ENCODE results near the gene KDM4D.

The KDM4D gene

DNA sequence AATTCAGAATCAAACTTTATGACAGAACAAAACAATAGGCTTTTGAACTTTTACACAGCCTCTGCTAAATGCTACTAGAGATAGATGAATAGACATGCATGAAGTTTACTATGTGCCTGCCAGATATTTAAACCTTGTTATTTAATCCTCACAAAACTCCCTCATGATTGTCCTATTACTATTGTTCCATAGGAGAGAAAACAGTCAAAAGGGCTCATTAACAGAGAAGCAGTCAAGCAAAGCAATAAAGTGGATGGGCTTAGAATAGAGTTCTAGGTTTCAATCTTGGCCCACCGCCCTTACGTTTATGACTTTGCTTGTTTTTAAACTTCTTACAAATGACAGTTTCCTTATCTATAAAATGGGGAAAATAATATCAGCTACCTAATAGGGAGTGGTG lies 13.0 kb upstream of the KDM4D start:
- Histone ChIP-seq H3K27me3 (ENCODE audit: control insufficient read depth in 1 of 2, insufficient read depth in 2 of 2, low read length in 2 of 2) (no peaks in the 10 kb centered on the region), H3K4me1 (ENCODE audit: insufficient read depth, low read length) (no peaks in the 10 kb centered on the region), H3K9ac (ENCODE audit: low read length) (no peak overlapping the region), H3K4me3 (ENCODE audit: low read depth in 1 of 2, low read length in 2 of 2) (no peak overlapping the region), H3K27ac (ENCODE audit: low read depth, low read length) (no peak overlapping the region), H3K9me3 (ENCODE audit: low read length) (no peaks in the 10 kb centered on the region), H3K36me3 (ENCODE audit: insufficient read depth, low read length) (peaks cover 40% of the 10 kb centered on the region)

DNA sequence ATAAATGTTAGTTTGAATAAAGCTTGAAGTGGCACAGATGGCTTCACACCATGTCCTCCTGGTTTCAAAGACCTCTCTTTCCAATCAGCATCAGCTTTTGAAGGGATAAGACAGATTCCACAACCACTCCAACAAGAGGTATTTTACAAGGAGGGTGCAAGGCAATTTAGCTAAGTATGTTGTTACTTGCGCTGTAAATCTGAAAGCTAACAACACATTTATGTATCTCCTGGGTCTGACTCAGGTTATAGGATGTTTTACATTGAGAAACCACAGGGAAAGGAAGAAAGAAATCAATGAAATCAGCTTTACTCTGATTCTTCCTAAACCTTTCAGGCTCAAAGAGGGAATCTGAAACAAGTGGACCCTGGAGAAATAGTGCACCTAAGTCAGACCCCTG lies 12.3 kb upstream of the KDM4D start:
- Histone ChIP-seq H3K9ac (ENCODE audit: low read length) (no peak overlapping the region), H3K27ac (ENCODE audit: low read depth, low read length) (no peak overlapping the region), H3K4me1 (ENCODE audit: insufficient read depth, low read length) (no peaks in the 10 kb centered on the region), H3K27me3 (ENCODE audit: control insufficient read depth in 1 of 2, insufficient read depth in 2 of 2, low read length in 2 of 2) (no peaks in the 10 kb centered on the region), H3K9me3 (ENCODE audit: low read length) (no peaks in the 10 kb centered on the region), H3K36me3 (ENCODE audit: insufficient read depth, low read length) (peaks cover 48% of the 10 kb centered on the region), H3K4me3 (ENCODE audit: low read depth in 1 of 2, low read length in 2 of 2) (no peak overlapping the region)

DNA sequence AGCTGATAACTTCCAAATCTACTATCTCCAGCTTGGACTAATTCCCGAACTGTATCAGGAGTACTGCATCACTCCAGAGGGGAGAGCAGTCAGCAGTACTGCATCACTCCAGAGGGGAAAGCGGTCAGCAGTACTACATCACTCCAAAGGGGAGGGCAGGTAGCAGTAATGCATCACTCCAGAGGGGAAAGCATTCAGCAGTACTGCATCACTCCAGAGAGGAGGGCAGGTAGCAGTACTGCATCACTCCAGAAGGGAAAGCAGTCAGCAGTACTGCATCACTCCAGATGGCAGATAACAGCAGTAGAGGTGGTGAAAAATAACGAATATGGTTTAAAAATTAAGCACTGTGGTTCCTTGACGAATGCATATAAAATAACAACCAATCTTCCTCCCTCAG lies 8.6 kb upstream of the KDM4D start:
- peaks cover 74% of the 10 kb centered on the region for H3K36me3 ChIP-seq (ENCODE audit: insufficient read depth, low read length)
- H3K9me3 ChIP-seq (ENCODE audit: low read length): no peaks in the 10 kb centered on the region
- H3K27ac ChIP-seq (ENCODE audit: low read depth, low read length): no peak overlapping the region
- H3K4me1 ChIP-seq (ENCODE audit: insufficient read depth, low read length): no peaks in the 10 kb centered on the region
- no peak overlapping the region for H3K4me3 ChIP-seq (ENCODE audit: low read depth in 1 of 2, low read length in 2 of 2)
- no peaks in the 10 kb centered on the region for H3K27me3 ChIP-seq (ENCODE audit: control insufficient read depth in 1 of 2, insufficient read depth in 2 of 2, low read length in 2 of 2)
- H3K9ac ChIP-seq (ENCODE audit: low read length): no peak overlapping the region

DNA sequence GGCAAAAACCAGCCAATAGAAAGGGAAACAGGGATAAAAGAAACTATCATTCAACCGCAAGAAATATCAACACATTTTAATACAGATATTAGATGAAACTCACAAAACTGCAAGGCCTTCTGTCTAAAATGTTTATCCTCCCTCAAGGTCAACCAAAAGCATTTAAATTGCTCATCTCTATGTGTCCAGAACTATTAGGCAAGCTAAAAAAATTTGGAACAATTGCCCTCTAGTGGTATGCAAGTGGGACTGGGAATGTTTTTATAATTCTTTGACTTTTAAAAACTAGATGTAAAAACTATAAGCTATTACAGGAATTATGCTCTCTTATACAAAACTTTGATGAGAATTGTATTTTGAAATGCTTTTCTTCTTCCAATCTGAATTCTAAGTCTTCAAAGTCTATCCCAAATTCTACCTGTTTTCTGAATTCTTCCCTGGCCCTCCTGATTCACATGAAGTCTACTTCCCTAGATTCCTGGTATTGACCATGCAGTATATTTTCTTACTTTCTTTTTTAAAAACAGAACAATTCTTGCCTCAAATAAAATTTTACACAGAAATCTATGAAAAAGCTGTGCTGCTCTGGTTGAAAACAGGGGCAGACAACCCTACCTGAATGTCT lies 5.1 kb upstream of the KDM4D start:
- peaks cover 74% of the 10 kb centered on the region for H3K36me3 ChIP-seq (ENCODE audit: insufficient read depth, low read length)
- no peak overlapping the region for H3K9ac ChIP-seq (ENCODE audit: low read length)
- H3K27me3 ChIP-seq (ENCODE audit: control insufficient read depth in 1 of 2, insufficient read depth in 2 of 2, low read length in 2 of 2): no peaks in the 10 kb centered on the region
- H3K4me1 ChIP-seq (ENCODE audit: insufficient read depth, low read length): peaks cover 10% of the 10 kb centered on the region
- no peak overlapping the region for H3K4me3 ChIP-seq (ENCODE audit: low read depth in 1 of 2, low read length in 2 of 2)
- no peak overlapping the region for H3K27ac ChIP-seq (ENCODE audit: low read depth, low read length)
- no peaks in the 10 kb centered on the region for H3K9me3 ChIP-seq (ENCODE audit: low read length)

DNA sequence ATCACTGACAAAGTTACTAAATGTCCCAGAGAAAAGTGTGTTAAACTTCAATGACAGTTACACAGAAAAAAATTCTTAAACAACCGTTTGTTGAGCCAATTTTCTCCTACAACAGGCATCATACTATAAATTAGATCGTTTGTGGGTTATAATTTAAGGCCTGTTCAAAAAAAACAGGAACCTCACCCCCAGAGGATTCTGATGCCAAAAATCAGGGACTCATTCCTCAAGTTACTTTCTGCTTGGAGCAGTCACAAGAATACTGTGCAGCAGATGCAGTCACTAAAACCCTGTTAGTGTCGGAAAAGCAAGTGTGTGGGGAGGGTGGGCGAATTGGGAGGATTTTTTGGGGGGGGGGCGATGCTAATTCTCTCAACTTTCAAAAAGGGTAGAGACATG lies 810 bp upstream of the KDM4D start:
- H3K9ac ChIP-seq (ENCODE audit: low read length): peak overlapping the region; percentile 75
- H3K27ac ChIP-seq (ENCODE audit: low read depth, low read length): peak overlapping the region; percentile 83
- H3K4me3 ChIP-seq (ENCODE audit: low read depth in 1 of 2, low read length in 2 of 2): peak overlapping the region; percentile 81 to 93
- peaks cover 10% of the 10 kb centered on the region for H3K4me1 ChIP-seq (ENCODE audit: insufficient read depth, low read length)
- H3K36me3 ChIP-seq (ENCODE audit: insufficient read depth, low read length): peaks cover 43% of the 10 kb centered on the region
- H3K27me3 ChIP-seq (ENCODE audit: control insufficient read depth in 1 of 2, insufficient read depth in 2 of 2, low read length in 2 of 2): no peaks in the 10 kb centered on the region
- no peaks in the 10 kb centered on the region for H3K9me3 ChIP-seq (ENCODE audit: low read length)

DNA sequence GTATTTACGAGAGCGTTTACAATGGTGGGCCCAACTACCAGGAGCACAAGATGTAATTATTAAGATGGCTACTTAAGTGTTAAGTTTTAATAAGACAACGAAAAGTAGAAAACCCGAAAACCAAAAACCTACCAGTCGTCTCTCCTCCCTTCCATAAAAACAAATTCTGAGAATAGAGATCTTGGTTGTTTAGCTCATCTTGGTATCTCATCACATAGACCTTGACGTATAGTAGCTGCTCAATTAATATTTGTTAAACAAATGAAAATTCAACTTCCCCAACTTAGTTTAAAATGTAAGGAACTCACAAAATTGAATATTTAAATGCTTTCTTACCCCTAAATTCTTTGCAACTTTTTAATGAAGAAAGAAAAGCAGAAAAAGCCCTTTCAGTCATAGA lies 669 bp downstream of the KDM4D start:
- Histone ChIP-seq H3K9ac (ENCODE audit: low read length) (peak overlapping the region; percentile 75), H3K27ac (ENCODE audit: low read depth, low read length) (peak overlapping the region; percentile 83), H3K27me3 (ENCODE audit: control insufficient read depth in 1 of 2, insufficient read depth in 2 of 2, low read length in 2 of 2) (no peaks in the 10 kb centered on the region), H3K36me3 (ENCODE audit: insufficient read depth, low read length) (peaks cover 28% of the 10 kb centered on the region), H3K4me1 (ENCODE audit: insufficient read depth, low read length) (peaks cover 10% of the 10 kb centered on the region), H3K4me3 (ENCODE audit: low read depth in 1 of 2, low read length in 2 of 2) (peak overlapping the region; percentile 81 to 93), H3K9me3 (ENCODE audit: low read length) (no peaks in the 10 kb centered on the region)

DNA sequence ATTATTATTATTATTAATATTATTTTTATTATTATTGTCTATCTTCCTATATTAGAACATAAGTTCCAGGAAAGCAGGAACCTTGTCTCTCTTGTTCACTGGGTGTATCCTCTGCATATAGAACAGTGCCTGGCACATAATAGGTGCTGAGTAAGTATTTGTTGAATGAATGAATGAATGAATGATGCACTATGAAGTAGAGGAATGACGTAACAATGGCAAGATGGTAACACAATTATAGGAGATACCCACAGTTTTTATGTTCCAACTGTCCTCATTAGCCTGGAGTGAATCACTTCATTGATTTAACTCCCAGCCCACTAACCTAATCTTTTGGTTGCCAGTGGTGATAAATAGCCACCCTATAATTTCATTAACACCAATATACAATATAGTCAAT lies 2.1 kb downstream of the KDM4D start:
- Histone ChIP-seq H3K4me3 (ENCODE audit: low read depth in 1 of 2, low read length in 2 of 2) (no peak overlapping the region), H3K4me1 (ENCODE audit: insufficient read depth, low read length) (peaks cover 10% of the 10 kb centered on the region), H3K36me3 (ENCODE audit: insufficient read depth, low read length) (peaks cover 14% of the 10 kb centered on the region), H3K27me3 (ENCODE audit: control insufficient read depth in 1 of 2, insufficient read depth in 2 of 2, low read length in 2 of 2) (no peaks in the 10 kb centered on the region), H3K9ac (ENCODE audit: low read length) (no peak overlapping the region), H3K9me3 (ENCODE audit: low read length) (no peaks in the 10 kb centered on the region), H3K27ac (ENCODE audit: low read depth, low read length) (no peak overlapping the region)

DNA sequence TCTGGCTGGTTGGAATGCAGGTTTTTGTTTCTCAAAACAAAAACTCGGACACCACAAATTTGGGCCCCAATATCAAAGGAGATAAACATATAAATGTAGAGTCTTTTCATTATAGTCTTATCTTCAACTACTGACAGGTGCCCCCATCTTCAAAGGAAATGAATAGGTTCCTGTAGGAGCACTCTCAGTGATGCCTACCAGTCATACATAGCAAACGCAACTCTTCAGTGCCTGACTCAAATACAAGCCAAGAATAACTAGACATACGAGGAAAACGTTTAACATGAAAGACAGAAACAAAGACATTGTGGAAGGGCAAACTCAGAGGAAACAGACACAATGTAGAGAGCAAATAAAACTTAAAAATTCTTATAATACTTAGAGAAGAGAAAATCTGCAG lies 13.9 kb downstream of the KDM4D start:
- H3K27me3 ChIP-seq (ENCODE audit: control insufficient read depth in 1 of 2, insufficient read depth in 2 of 2, low read length in 2 of 2): no peaks in the 10 kb centered on the region
- H3K9me3 ChIP-seq (ENCODE audit: low read length): no peaks in the 10 kb centered on the region
- H3K4me1 ChIP-seq (ENCODE audit: insufficient read depth, low read length): no peaks in the 10 kb centered on the region
- H3K4me3 ChIP-seq (ENCODE audit: low read depth in 1 of 2, low read length in 2 of 2): no peak overlapping the region
- H3K9ac ChIP-seq (ENCODE audit: low read length): no peak overlapping the region
- no peaks in the 10 kb centered on the region for H3K36me3 ChIP-seq (ENCODE audit: insufficient read depth, low read length)
- H3K27ac ChIP-seq (ENCODE audit: low read depth, low read length): no peak overlapping the region

DNA sequence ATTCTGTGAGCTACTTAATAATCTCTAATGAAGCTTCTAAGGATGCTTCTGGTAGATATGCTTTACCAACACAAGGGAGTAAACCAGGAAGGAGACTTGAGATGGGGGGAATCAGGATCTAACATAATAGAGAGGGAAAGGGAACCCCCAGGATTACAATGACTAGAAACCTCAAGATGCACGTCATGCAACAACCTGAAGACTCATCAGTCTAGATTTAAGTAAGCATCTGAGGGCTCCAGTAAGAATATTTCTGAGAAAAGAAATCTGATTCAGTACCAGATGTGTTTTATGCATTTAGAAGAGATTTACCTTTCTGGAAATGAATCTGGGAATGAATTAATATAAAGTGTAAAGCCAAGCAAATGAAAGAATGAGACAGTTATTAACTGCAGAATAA lies 15.2 kb downstream of the KDM4D start:
- no peak overlapping the region for H3K27ac ChIP-seq (ENCODE audit: low read depth, low read length)
- H3K9ac ChIP-seq (ENCODE audit: low read length): no peak overlapping the region
- H3K9me3 ChIP-seq (ENCODE audit: low read length): no peaks in the 10 kb centered on the region
- H3K36me3 ChIP-seq (ENCODE audit: insufficient read depth, low read length): no peaks in the 10 kb centered on the region
- no peak overlapping the region for H3K4me3 ChIP-seq (ENCODE audit: low read depth in 1 of 2, low read length in 2 of 2)
- H3K27me3 ChIP-seq (ENCODE audit: control insufficient read depth in 1 of 2, insufficient read depth in 2 of 2, low read length in 2 of 2): no peaks in the 10 kb centered on the region
- no peaks in the 10 kb centered on the region for H3K4me1 ChIP-seq (ENCODE audit: insufficient read depth, low read length)

DNA sequence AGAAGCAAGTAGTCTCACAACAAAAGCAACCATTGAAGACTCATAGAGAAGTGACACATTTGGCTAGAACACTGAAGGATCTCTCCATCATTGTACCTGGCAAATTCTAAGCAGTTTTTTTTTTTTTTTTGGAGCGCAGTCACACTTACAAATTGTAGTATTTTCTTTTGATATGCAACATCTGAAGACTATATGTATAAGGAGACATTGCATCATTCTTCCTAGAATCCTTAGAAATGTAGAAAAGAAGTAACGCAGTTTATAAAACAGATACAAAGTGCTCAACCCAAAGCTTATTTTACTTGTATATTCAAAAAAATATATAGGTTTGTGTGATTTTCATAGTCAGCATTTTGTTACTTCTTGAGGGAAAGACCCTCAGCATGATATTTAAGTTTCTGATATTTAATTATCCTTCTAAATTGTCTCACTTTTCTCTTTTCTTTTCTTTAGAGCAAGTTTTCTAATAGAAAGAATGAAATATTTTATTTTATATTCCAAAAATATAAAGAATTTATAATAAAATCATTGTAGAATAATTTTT lies 20.0 kb downstream of the KDM4D start:
- H3K27ac ChIP-seq (ENCODE audit: low read depth, low read length): no peak overlapping the region
- no peak overlapping the region for H3K9ac ChIP-seq (ENCODE audit: low read length)
- H3K9me3 ChIP-seq (ENCODE audit: low read length): no peaks in the 10 kb centered on the region
- no peaks in the 10 kb centered on the region for H3K4me1 ChIP-seq (ENCODE audit: insufficient read depth, low read length)
- no peaks in the 10 kb centered on the region for H3K36me3 ChIP-seq (ENCODE audit: insufficient read depth, low read length)
- no peaks in the 10 kb centered on the region for H3K27me3 ChIP-seq (ENCODE audit: control insufficient read depth in 1 of 2, insufficient read depth in 2 of 2, low read length in 2 of 2)
- no peak overlapping the region for H3K4me3 ChIP-seq (ENCODE audit: low read depth in 1 of 2, low read length in 2 of 2)

DNA sequence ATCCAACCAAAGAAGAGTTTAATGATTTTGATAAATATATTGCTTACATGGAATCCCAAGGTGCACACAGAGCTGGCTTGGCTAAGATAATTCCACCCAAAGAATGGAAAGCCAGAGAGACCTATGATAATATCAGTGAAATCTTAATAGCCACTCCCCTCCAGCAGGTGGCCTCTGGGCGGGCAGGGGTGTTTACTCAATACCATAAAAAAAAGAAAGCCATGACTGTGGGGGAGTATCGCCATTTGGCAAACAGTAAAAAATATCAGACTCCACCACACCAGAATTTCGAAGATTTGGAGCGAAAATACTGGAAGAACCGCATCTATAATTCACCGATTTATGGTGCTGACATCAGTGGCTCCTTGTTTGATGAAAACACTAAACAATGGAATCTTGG lies 23.9 kb downstream of the KDM4D start:
- Histone ChIP-seq H3K4me3 (ENCODE audit: low read depth in 1 of 2, low read length in 2 of 2) (no peak overlapping the region), H3K9me3 (ENCODE audit: low read length) (no peaks in the 10 kb centered on the region), H3K4me1 (ENCODE audit: insufficient read depth, low read length) (no peaks in the 10 kb centered on the region), H3K9ac (ENCODE audit: low read length) (no peak overlapping the region), H3K27me3 (ENCODE audit: control insufficient read depth in 1 of 2, insufficient read depth in 2 of 2, low read length in 2 of 2) (no peaks in the 10 kb centered on the region), H3K36me3 (ENCODE audit: insufficient read depth, low read length) (no peaks in the 10 kb centered on the region), H3K27ac (ENCODE audit: low read depth, low read length) (no peak overlapping the region)

DNA sequence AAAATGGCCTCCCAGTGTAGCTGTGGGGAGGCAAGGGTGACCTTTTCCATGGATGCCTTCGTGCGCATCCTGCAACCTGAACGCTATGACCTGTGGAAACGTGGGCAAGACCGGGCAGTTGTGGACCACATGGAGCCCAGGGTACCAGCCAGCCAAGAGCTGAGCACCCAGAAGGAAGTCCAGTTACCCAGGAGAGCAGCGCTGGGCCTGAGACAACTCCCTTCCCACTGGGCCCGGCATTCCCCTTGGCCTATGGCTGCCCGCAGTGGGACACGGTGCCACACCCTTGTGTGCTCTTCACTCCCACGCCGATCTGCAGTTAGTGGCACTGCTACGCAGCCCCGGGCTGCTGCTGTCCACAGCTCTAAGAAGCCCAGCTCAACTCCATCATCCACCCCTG lies 24.8 kb downstream of the KDM4D start:
- Histone ChIP-seq H3K4me1 (ENCODE audit: insufficient read depth, low read length) (no peaks in the 10 kb centered on the region), H3K4me3 (ENCODE audit: low read depth in 1 of 2, low read length in 2 of 2) (no peak overlapping the region), H3K27me3 (ENCODE audit: control insufficient read depth in 1 of 2, insufficient read depth in 2 of 2, low read length in 2 of 2) (no peaks in the 10 kb centered on the region), H3K9me3 (ENCODE audit: low read length) (no peaks in the 10 kb centered on the region), H3K27ac (ENCODE audit: low read depth, low read length) (no peak overlapping the region), H3K9ac (ENCODE audit: low read length) (no peak overlapping the region), H3K36me3 (ENCODE audit: insufficient read depth, low read length) (no peaks in the 10 kb centered on the region)
